CD4-positive, alpha-beta T cell treated with Interferon gamma for 1 hour (primary cell): ENCODE data around the gene PACSIN2.

Source experiments
- DNase-seq: peaks from one replicate; pipeline ENCODE4 v3.0.0-alpha.2; 2020

The PACSIN2 gene

DNA sequence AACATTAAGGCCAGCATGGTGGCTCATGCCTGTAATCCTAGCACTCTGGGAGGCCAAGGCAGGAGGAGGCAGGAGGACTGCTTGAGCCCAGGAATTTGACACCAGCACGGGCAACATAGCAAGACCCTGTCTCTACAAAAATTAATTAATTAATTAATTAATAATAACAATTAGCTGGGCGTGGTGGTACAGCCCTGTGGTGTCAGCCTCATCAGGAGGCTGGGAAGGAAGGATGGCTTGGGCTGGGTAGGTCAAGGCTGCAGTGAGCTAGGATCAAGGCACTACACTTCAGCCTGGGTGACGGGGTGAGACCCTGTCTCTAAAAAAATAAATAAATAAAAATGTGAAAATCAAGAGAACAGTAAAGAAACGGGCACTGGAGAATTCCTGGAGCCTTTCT is 159.2 kb downstream of the PACSIN2 start:
- no peak for DNase-seq

DNA sequence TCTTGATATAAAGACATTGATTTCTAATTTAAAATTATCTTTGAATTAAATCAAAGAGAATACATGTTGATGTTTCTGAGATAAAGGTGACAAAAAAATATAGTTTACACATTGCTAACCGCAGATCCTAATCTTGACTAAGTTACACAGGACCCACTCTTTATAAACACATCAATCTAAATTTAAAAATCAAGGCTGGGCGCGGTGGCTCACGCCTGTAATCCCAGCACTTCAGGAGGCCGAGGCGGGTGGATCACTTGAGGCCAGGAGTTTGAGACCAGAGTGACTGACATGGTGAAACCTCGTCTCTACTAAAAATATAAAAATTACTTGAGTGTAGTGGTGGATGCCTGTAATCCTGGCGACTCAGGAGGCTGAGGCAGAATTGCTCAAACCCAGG is 159.7 kb downstream of the PACSIN2 start:
- DNase-seq = no peak

DNA sequence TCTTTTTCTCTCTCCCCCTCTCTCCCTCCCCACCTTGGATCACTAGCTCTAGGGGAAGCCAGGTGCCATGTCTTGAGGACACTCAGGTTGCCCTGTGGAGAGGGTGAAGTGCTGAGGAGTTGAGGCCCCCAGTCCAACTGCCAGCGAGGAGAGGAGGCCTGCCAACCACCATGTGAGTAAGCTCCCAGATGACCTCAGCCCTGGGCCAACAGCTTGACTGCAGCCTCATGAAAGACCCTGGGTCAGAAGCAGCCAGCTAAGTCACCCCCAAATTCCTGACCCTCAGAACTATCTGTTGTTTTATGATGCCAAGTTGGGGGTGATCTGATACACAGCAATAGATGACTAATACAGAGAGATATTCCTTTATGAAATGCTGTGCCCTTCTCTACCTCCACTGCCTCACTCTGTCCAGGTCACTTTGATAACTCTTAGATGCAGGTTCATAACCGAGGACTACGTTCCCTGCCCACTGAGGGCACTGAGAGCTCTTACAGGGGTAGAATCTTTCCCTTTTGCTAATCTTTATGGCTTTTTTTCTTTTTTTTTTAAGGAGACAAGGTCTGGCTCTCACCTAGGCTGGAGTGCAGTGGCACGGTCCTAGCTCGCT is 165.9 kb downstream of the PACSIN2 start:
- no peak for DNase-seq

DNA sequence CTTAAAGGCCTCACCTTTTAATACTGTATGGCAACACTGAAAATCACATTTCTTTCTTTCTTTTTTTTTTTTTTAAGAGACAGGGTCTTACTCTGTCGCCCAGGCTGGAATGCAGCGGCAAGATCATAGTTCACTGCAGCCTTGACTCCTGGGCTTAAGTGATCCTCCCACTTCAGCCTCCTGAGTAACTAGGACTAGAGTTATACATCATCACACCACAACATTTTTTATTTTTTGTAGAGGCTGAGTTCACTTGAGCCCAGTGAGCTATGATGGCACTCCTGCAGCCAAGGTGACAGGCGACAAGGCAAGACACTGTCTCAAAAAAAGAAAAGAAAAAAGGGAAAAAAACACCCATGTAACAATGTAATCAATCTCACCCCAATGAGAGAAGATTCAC is 167.8 kb downstream of the PACSIN2 start:
- no peak for DNase-seq

DNA sequence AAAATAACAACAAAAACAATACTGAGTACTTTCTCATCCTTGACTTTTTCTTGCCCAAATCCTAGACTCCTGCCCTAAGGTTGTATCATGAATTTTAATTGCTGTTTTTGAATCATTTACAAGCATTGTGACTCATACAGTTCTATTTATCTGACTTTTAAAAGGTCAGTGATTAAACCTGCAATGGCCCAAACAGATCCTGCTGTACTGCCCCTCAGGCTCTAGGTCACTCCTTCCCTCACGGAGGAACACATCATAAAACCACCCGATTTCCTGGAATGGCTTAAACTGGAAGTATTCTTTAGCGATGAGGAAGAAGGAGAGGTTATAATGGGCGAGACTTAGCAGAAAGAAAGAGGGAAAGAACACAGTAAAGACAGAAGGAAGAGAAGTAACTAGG is 170.2 kb downstream of the PACSIN2 start:
- DNase-seq = no peak

DNA sequence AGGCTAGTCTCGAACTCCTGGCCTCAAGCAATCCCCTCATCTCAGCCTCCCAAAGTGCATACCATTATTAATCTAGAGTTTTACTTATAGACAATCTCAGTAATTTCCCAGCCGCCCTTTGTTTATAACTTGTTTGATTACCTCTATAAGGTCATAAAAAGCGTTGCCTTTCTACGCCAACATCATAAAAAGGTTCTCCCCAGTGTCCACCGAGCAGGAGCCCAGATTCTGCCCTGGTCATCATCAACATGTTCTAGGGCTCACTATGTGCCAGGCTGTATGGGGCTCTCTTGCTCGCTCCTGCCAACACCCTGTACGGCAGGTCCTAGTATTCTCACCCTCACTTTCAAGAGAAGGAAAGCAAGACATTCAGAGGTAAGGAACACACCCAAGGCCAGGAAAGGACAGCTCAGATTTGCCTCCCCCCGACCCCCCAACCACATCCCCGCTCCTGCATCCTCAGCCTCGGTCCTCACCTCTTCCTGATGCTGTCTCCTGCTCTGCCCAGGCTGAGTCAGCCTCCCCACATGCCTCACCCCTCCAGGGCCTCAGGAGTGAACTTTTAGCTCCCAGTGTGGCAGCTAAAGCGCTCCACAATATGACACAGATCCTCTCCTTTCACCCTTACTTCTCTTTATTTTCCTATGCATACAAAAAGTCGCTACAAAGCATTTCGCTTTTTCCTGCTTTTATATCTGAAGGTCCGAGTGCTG is 172.1 kb downstream of the PACSIN2 start:
- DNase-seq = no peak

DNA sequence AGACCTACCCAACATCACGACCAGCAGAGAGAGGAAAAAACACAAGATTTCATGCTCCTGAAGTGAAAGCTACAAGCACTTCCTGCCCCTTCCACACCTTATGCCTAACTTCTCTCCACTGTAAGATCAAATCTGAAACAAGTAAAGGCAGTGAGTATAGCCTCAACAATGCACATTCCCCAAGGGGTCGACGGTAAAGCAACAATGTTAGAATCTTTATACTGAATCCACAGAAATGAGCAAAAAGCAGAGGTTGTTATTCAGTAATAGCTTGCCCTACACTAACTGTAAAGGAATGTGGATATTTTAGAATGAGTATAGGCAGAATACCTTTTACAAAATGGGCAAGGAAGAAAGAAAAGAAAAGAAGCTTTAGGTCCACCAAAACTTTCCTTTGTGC is 173.5 kb downstream of the PACSIN2 start:
- DNase-seq = no peak

DNA sequence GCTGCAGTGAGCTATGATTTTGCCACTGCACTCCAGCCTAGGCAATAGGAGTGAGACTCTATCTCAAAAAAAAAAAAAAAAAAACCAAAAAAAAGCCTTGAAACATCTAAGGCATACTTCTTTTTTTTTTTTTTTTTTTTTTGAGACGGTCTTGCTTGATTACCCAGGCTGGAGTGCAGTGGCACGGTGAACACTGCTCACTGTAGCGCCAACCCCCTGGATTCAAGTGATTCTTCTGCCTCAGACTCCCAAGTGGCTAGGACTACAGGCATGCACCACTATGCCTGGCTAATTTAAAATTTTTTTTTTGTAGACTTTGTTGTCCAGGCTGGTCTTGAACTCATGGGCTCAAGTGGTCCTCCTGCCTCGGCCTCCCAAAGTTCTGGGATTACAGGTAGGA is 177.4 kb downstream of the PACSIN2 start:
- DNase-seq = no peak

DNA sequence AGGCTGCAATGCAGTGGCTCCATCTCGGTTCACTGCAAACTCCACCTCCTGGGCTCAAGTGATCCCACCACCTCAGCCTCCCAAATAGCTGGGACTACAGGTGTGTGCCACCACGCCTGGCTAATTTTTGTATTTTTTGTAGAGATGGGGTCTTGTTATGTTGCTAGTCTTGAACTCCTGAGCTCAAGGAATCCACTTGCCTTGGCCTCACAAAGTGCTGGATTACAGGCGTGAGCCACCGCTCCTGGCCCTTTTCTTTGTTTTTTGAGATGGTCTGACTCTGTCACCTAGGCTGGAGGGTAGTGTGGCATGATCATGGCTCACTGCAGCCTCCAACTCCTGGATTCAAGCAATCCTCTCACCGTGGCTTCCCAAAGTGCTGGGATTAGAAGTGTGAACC is 178.9 kb downstream of the PACSIN2 start:
- DNase-seq = no peak

DNA sequence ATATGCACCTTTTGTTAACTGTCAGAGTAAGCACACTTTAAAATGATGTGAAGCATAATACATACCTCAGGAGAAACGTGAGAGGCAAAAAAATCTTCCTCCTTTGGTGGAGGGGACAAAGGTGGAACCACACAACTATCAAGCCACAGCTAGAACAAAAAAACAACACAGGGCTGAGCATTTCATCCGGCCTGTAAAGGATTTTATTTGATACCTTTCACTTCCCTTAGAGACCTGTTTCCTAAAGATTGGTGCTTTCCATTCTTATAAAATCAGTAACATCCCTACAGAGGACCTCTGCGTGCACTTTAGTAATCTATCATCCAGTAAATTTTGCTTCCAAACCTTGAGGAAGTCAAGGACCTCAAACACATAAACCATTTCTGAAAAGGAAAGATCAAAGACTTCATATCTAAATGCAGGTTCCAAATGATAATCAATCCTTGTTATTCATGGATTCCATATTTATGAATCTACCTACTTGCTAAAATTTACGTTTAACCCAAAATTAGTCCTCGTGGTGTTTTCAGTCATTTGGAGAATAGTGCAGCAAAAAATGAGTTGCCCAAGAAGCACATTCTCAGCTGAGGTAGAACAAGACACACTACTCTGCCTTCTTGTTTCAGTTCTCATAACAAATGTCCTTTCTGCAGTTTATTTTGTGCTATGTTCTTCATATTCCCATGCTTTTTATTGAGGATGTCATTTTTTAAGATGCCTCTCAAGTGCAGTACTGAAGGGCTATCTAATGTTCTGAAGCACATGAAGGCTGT is 180.6 kb downstream of the PACSIN2 start:
- no peak for DNase-seq

DNA sequence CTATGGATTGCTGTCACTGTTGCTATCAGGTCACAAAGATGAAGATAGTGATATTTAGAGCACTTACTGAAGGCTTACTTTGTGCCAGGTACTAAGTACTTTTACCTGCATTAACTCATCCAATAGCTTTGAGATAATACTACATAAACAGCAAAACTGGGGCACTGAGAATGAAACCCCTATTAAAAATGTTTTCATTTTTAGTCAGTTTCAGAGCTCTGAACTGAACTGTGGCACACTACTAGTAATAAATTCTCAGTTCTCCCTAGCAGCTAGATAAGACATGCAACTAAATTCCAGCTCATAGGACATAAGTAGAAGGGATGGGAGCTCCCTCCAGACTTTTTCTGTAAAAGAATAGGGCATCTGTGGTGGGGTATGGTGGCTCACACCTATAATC is 181.8 kb downstream of the PACSIN2 start:
- no peak for DNase-seq

DNA sequence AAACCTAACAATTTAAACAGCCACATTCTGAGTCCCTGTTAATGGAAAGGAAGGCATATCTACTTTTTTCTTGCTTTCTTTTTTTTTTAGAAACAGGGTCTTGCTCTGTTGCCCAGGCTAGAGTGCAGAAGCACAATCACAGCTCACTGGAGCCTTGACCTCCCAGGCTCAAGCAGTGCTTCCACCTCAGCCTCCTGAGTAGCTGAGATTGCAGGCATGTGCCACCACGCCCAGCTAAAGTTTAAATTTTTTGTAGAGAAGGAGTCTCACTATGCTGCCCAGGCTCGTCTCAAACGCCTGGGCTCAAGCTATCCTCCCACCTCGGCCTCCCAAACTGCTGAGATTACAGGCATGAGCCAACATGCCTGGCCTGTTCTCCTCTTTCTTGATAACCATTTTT is 183.2 kb downstream of the PACSIN2 start:
- DNase-seq = no peak

DNA sequence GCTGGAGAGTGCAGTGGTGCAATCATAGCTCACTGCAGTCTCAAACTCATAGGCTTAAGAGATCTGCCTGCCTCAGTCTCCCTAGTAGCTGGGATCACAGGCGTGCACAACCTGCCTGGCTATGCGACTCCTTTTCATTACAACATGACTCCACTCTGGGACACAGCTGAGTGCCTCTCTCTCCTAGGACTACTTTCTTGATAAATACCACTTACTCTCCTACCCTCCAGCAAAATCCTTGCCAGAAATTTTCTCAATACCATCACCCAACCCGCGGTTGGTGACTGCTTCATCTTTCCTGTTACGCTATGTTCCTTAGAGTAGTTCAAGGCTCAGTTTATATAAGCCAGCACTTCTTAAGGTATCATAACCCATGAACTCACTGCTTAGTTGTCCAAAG is 184.8 kb downstream of the PACSIN2 start:
- DNase-seq = no peak

DNA sequence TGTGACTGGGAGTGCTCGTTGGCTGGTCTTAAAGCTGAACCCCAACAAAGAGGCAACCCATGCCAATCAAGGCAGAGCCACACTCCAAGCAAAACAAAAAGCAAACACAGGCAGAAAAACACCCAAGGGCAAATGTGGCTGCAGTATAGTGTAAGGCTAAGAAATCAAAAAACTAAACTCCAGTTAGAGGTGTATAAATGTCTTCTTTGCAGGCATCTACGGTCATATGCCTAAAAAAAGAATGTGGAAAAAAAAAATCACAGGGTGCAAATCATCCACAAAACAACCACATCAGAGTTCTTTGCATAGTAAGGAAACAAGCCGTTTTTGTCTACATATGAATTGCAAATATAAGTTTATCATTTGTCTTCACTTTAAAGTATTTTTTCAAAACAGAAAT is 185.6 kb downstream of the PACSIN2 start:
- no peak for DNase-seq

DNA sequence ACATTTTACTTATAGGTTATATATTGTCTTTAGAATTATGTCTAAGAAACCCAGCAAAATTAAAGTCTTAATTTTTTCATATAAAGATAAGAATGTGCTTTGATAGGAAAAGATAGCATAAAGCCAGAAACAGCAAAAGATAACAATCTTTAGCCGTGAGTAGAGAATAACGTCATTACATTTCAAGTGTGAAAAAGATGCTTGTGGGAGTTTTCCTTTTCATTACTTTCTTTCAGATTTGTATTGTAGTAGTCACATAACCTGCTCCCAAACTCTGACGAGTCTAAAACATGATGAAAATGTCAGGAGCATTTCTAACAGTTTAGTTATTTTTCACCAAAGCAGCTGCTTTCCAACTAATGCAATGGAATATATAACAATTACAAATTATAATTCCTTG is 189.2 kb downstream of the PACSIN2 start:
- no peak for DNase-seq

DNA sequence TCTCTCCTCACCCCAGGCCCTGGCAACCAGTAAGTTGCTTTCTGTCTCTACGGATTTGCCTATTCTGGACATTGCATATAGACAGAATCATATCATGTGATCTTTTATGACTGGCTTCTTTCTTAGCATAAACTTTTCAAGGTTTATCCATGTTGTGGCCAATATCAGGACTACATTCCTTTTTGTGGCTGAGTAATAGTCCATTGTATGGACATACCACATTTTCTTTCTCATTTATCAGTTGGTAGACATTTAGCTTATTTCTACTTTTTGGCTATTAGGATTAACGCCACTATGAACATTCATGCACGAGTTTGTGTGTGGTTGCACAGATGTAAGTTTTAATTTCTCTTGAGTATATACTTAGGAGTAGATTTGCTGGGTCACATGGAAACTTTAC is 193.6 kb downstream of the PACSIN2 start:
- no peak for DNase-seq

DNA sequence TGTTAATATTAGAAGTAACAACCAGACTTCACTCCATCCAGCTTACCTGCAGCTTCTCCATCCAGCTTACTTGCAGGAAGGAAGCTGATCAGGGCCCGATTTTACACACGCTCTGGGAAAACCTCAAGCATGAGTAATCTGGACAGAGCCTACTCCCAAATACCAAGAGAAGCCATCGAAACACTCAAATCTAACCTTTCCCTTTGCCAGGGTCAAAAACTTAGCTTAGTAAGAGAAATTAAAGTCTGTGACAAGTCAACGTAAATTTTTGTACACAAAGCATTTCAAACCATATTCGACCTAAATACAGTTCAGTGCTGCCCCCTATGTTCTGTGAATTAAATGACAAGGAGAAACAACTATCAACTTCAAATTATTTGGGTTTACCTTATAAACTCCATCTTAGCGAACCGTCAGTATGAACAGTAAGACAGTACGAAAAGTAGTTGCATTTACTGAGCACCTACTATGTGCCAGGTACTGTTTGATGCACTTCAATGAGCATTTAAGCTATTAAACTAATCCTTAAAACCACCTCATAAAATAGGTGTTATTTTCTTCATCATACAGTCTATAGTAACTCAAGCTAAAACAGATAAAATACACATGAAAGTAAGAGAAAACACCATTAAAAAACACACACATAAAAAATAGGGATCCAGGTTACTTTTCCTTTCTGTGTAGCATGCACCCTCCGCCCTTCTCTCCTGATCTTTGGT is 194.7 kb downstream of the PACSIN2 start:
- DNase-seq = no peak
